ENCODE measurements around the gene RELN.

GRCh38 chr7:103811290-103811689, 178.2 kb downstream of the RELN start:
- TF ChIP-seq CTCF (IDR thresholded peaks at IDR 0.05): no peak
- TF ChIP-seq POLR2A (IDR thresholded peaks at IDR 0.05): no peak

All from testis (tissue), 2 donors.